ENCODE data around the gene SCYL1.

SCYL1 gene

DNA sequence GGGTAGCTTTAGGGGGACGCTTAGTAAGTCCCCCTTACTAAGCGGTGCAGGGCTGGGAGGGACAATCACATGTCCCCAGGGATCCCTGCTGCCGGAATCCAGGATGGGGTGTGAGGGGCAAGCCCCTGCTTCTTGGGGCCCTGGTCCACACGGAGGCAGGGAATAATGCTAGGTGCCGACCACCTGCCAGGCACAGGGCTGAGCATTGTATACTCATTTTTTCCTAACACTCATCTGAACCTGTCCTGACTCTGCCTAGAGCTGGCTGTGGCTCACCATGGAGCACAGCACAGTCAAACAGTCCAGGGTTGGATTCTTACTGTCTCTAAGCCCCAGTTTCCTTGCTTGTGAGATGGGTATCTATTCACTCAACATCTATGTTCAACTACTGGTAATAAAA, 34.7 kb downstream of the SCYL1 start:
- TF ChIP-seq SIN3A (IDR thresholded peaks at IDR 0.05; ENCODE audit: borderline replicate concordance, insufficient read depth, low read length) (no peak), REST (IDR thresholded peaks at IDR 0.05; ENCODE audit: insufficient read depth in 1 of 2, low read depth in 2 of 2, low read length in 2 of 2) (no peak), FOXP2 (optimal IDR thresholded peaks at IDR 0.05; ENCODE audit: borderline replicate concordance, extremely low read depth, extremely low read length, insufficient read depth) (no peak), TAF1 (IDR thresholded peaks at IDR 0.05; ENCODE audit: borderline replicate concordance, insufficient read depth, low read length) (no peak), POLR2AphosphoS5 (IDR thresholded peaks at IDR 0.05; ENCODE audit: low read depth, low read length) (no peak)

DNA sequence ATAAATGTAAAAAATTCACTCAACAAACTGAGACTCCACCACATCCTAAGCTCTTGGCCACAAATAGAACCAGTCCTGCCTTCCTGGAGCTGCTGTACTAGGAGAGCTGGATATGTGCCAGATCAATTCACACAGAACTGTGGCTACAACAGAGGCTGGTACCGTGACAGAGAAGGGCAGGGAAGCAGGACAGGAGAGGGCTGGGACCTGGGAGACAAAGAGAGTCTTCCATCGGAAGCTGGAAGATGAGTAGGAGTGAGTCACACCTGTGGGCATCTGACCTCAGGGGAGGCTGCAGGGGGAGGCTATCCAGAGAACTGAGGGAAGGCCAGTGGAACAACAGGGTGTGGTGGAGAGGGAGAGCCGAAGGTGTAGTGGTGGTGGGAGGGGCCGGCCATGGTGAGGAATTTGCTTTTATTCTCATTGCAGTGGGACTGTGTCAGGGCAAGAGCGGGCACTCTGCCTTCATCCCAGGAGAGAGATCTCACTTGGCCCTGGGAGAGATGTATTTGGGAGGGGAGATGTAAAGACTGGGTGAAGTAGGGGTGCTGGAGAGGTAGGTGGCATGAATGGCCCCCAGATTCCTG, 35.2 kb downstream of the SCYL1 start:
- TF ChIP-seq FOXP2 (optimal IDR thresholded peaks at IDR 0.05; ENCODE audit: borderline replicate concordance, extremely low read depth, extremely low read length, insufficient read depth) (peak; percentile 35), REST (IDR thresholded peaks at IDR 0.05; ENCODE audit: insufficient read depth in 1 of 2, low read depth in 2 of 2, low read length in 2 of 2) (no peak)

GRCh38 chr11:65560555-65561418, 35.9 kb downstream of the SCYL1 start:
- peak; percentile 63; the same call in 1 of the 2 replicates for TF ChIP-seq POLR2AphosphoS5 (IDR thresholded peaks at IDR 0.05; ENCODE audit: low read depth, low read length)
- no peak for TF ChIP-seq REST (IDR thresholded peaks at IDR 0.05; ENCODE audit: insufficient read depth in 1 of 2, low read depth in 2 of 2, low read length in 2 of 2)
- TF ChIP-seq TAF1 (IDR thresholded peaks at IDR 0.05; ENCODE audit: borderline replicate concordance, insufficient read depth, low read length), result no peak
- no peak for TF ChIP-seq SIN3A (IDR thresholded peaks at IDR 0.05; ENCODE audit: borderline replicate concordance, insufficient read depth, low read length)

GRCh38 chr11:65562020-65562419, 37.1 kb downstream of the SCYL1 start:
- TF ChIP-seq FOXP2 (optimal IDR thresholded peaks at IDR 0.05; ENCODE audit: borderline replicate concordance, extremely low read depth, extremely low read length, insufficient read depth) (no peak), TAF1 (IDR thresholded peaks at IDR 0.05; ENCODE audit: borderline replicate concordance, insufficient read depth, low read length) (no peak), REST (IDR thresholded peaks at IDR 0.05; ENCODE audit: insufficient read depth in 1 of 2, low read depth in 2 of 2, low read length in 2 of 2) (no peak), POLR2AphosphoS5 (IDR thresholded peaks at IDR 0.05; ENCODE audit: low read depth, low read length) (no peak), SIN3A (IDR thresholded peaks at IDR 0.05; ENCODE audit: borderline replicate concordance, insufficient read depth, low read length) (no peak)

All from PFSK-1 (cell line).